ENCODE results near the gene GPC6. TPM values are rescaled to one million over a fixed set of nuclear protein-coding genes. Genes with fewer than 3 reads are reported as not detected.

GPC6 gene
- total and polyA plus RNA-seq, 10 donors, result 0.22 to 9.3 (median 4.5) TPM

GRCh38 chr13:93953841-93954240 lies 727.2 kb downstream of the GPC6 start:
- H3K4me1 ChIP-seq, result peaks cover 0 to 6% (median 0%) of the 10 kb centered on the region in 6 donors
- 81 to 95% (median 90%) methylated on average over 1 of the region's 1 CpG for WGBS, 5 donors
- H3K27ac ChIP-seq, result no peak overlapping the region
- H3K27me3 ChIP-seq (replicated peaks in 1 of 7), result no peaks in the 10 kb centered on the region
- H3K36me3 ChIP-seq, result no peaks in the 10 kb centered on the region
- no peak overlapping the region for H3K4me3 ChIP-seq
- TF ChIP-seq POLR2AphosphoS5 (IDR thresholded peaks at IDR 0.05) (no peak), POLR2A (IDR thresholded peaks at IDR 0.05) (no peak)
- TF ChIP-seq, protein P1, sequence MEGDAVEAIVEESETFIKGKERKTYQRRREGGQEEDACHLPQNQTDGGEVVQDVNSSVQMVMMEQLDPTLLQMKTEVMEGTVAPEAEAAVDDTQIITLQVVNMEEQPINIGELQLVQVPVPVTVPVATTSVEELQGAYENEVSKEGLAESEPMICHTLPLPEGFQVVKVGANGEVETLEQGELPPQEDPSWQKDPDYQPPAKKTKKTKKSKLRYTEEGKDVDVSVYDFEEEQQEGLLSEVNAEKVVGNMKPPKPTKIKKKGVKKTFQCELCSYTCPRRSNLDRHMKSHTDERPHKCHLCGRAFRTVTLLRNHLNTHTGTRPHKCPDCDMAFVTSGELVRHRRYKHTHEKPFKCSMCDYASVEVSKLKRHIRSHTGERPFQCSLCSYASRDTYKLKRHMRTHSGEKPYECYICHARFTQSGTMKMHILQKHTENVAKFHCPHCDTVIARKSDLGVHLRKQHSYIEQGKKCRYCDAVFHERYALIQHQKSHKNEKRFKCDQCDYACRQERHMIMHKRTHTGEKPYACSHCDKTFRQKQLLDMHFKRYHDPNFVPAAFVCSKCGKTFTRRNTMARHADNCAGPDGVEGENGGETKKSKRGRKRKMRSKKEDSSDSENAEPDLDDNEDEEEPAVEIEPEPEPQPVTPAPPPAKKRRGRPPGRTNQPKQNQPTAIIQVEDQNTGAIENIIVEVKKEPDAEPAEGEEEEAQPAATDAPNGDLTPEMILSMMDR (IDR thresholded peaks at IDR 0.05 in 8 of 11, conservative IDR thresholded peaks at IDR 0.05 in 3 of 11), result no peak
- DNase-seq, result no peak
- intact Hi-C loops (cut with DNase I; ENCODE audit: low total_unique reads), result no loop called here
- H3K9me3 ChIP-seq, result no peaks in the 10 kb centered on the region

- Histone ChIP-seq H3K36me3 (no peaks in the 10 kb centered on the region), H3K27ac (no peak overlapping the region), H3K9me3 (no peaks in the 10 kb centered on the region), H3K4me3 (no peak overlapping the region), H3K27me3 (replicated peaks in 1 of 7) (no peaks in the 10 kb centered on the region), H3K4me1 (peaks cover 0 to 6% (median 0%) of the 10 kb centered on the region in 6 donors)
- intact Hi-C loops (cut with DNase I; ENCODE audit: low total_unique reads), result no loop called here
- no peak for DNase-seq
- TF ChIP-seq POLR2AphosphoS5 (IDR thresholded peaks at IDR 0.05), result no peak
- TF ChIP-seq POLR2A (IDR thresholded peaks at IDR 0.05), result no peak
- TF ChIP-seq, protein P1 (IDR thresholded peaks at IDR 0.05 in 8 of 11, conservative IDR thresholded peaks at IDR 0.05 in 3 of 11), result no peak
Observed at GRCh38 chr13:93955904-93956303, 729.3 kb downstream of the GPC6 start.

GRCh38 chr13:93956426-93956825 lies 729.8 kb downstream of the GPC6 start:
- no peak for TF ChIP-seq POLR2AphosphoS5 (IDR thresholded peaks at IDR 0.05)
- no peak for TF ChIP-seq POLR2A (IDR thresholded peaks at IDR 0.05)
- TF ChIP-seq, protein P1 (IDR thresholded peaks at IDR 0.05 in 8 of 11, conservative IDR thresholded peaks at IDR 0.05 in 3 of 11), result no peak
- Histone ChIP-seq H3K4me1 (peaks cover 0 to 5% (median 0%) of the 10 kb centered on the region in 6 donors), H3K9me3 (no peaks in the 10 kb centered on the region), H3K27me3 (replicated peaks in 1 of 7) (no peaks in the 10 kb centered on the region), H3K4me3 (no peak overlapping the region), H3K36me3 (no peaks in the 10 kb centered on the region), H3K27ac (no peak overlapping the region)
- no peak for DNase-seq
- intact Hi-C loops (cut with DNase I; ENCODE audit: low total_unique reads), result no loop called here
- 79 to 97% (median 93%) methylated on average over 2 of the region's 2 CpGs for WGBS, 5 donors

DNA sequence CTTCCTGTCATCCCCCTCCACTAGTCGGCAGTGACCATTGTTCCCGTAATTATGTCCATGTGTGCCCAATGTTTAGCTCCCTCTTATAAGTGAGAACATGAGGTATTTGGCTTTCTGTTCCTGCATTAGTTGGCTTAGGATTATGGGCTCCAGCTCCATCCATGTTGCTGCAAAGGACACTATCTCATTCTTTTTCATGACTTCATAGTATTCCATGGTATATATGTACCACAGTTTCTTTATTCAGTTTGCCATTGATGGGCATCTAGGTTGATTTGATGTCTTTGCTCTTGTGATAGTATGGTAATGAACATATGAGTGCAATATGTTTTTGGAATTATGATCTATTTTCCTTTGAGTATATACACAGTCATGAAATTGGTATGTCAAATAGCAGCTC lies 730.8 kb downstream of the GPC6 start:
- no peak for DNase-seq
- TF ChIP-seq, protein P1 (IDR thresholded peaks at IDR 0.05 in 8 of 11, conservative IDR thresholded peaks at IDR 0.05 in 3 of 11), result no peak
- TF ChIP-seq POLR2AphosphoS5 (IDR thresholded peaks at IDR 0.05), result no peak
- no peak for TF ChIP-seq POLR2A (IDR thresholded peaks at IDR 0.05)
- no peaks in the 10 kb centered on the region for H3K9me3 ChIP-seq
- no peaks in the 10 kb centered on the region for H3K27me3 ChIP-seq (replicated peaks in 1 of 7)
- no peak overlapping the region for H3K4me3 ChIP-seq
- no peaks in the 10 kb centered on the region for H3K4me1 ChIP-seq
- WGBS, 5 donors, result 94 to 99% (median 98%) methylated on average over 2 of the region's 2 CpGs
- no peaks in the 10 kb centered on the region for H3K36me3 ChIP-seq
- no peak overlapping the region for H3K27ac ChIP-seq
- intact Hi-C loops (cut with DNase I; ENCODE audit: low total_unique reads), result no loop called here
